Gastroesophageal sphincter (tissue), 3 donors: ENCODE results near the gene MYO9B.

Experiments
- EP300 ChIP-seq: sonication (generic); formaldehyde crosslinking; IDR thresholded peaks from one replicate; pipeline ENCODE4 v1.6.1; 2017; ENCODE audit warnings: antibody characterized with exemption, mild to moderate bottlenecking
- POLR2A ChIP-seq, 2 donors: fragments of 450-650 bp; IDR thresholded peaks; one replicate each; pipeline ENCODE4 v1.6.1; 2017; ENCODE audit warnings: antibody characterized with exemption in 2 of 2, mild to moderate bottlenecking in 2 of 2, moderate library complexity in 1 of 2
- POLR2AphosphoS5 ChIP-seq: sonication (generic); formaldehyde crosslinking; IDR thresholded peaks from one replicate; pipeline ENCODE4 v1.6.1; 2017; ENCODE audit warnings: antibody characterized with exemption
- TF ChIP-seq, protein P1 (sequence below), 4 experiments: fragments of 200-600 bp in 2 of 4; fragments of 450-650 bp in 2 of 4; sonication (generic) in 1 of 4; IDR thresholded peaks; one replicate each; pipeline ENCODE4 v1.5.1; 2017 to 2019; ENCODE audit warnings: antibody characterized with exemption in 4 of 4, mild to moderate bottlenecking in 2 of 4, moderate library complexity in 2 of 4

DNA sequence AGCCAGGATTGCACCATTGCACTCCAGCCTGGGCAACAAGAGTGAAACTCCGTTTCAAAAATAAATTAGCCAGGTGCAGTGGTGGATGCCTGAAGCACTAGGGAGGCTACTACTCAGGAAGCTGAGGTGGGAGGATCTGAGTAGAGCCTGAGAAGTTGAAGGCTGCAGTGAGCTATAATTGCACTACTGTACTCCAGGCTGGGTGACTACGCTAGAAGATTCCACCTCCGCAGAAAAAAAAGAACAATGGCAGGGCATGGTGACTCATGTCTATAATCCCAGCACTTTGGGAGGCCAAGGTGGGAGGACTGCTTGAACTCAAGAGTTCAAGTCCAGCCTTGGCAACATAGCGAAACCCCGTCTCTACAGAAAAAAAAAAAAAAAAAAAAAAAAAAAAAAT, 20.8 kb upstream of the MYO9B start:
- TF ChIP-seq EP300: no peak
- TF ChIP-seq, protein P1, sequence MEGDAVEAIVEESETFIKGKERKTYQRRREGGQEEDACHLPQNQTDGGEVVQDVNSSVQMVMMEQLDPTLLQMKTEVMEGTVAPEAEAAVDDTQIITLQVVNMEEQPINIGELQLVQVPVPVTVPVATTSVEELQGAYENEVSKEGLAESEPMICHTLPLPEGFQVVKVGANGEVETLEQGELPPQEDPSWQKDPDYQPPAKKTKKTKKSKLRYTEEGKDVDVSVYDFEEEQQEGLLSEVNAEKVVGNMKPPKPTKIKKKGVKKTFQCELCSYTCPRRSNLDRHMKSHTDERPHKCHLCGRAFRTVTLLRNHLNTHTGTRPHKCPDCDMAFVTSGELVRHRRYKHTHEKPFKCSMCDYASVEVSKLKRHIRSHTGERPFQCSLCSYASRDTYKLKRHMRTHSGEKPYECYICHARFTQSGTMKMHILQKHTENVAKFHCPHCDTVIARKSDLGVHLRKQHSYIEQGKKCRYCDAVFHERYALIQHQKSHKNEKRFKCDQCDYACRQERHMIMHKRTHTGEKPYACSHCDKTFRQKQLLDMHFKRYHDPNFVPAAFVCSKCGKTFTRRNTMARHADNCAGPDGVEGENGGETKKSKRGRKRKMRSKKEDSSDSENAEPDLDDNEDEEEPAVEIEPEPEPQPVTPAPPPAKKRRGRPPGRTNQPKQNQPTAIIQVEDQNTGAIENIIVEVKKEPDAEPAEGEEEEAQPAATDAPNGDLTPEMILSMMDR (IDR thresholded peaks at IDR 0.05): no peak
- no peak for TF ChIP-seq POLR2AphosphoS5
- no peak for TF ChIP-seq POLR2A (IDR thresholded peaks at IDR 0.05)
